Measurements from ENCODE around the gene SRSF3. TPM values are rescaled to one million over a fixed set of nuclear protein-coding genes. Genes with fewer than 3 reads are reported as not detected.
"Not testable (repeated sequence)": the region's sequence is repeated elsewhere in the genome, so short reads cannot be mapped to it uniquely, and the experiment has no call there.

Gene SRSF3
- total RNA-seq, 1 donor from 2014 or later, result 119 TPM

DNA sequence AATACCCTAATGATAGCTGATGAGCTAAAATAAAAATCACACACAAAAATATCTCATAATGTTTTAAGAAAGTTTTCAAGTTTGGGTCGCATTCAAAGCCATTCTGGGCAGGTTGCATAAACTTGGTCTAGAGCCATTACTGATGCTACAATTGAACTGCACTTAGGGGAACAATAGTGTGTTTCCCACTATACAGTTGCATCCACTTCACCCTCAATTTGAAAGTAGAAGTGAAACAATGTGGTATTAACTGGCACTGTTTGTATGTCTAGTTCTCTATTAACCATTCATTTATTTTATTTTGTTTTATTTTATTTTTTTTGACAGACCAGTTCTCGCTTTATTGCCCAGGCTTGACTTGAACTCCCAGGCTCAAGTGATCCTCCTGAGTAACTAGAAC lies 23.9 kb upstream of the SRSF3 start:
- intact Hi-C loops (cut with micrococcal nuclease), result no loop called here
- Histone ChIP-seq H3K27ac (replicated peaks) (no peak overlapping the region), H3K4me3 (no peak overlapping the region), H3K27me3 (ENCODE audit: low read depth) (no peaks in the 10 kb centered on the region), H3K9me3 (replicated peaks) (peaks cover 5% of the 10 kb centered on the region), H3K4me1 (no peaks in the 10 kb centered on the region), H3K36me3 (no peaks in the 10 kb centered on the region)
- no peak for DNase-seq
- TF ChIP-seq, protein P1, sequence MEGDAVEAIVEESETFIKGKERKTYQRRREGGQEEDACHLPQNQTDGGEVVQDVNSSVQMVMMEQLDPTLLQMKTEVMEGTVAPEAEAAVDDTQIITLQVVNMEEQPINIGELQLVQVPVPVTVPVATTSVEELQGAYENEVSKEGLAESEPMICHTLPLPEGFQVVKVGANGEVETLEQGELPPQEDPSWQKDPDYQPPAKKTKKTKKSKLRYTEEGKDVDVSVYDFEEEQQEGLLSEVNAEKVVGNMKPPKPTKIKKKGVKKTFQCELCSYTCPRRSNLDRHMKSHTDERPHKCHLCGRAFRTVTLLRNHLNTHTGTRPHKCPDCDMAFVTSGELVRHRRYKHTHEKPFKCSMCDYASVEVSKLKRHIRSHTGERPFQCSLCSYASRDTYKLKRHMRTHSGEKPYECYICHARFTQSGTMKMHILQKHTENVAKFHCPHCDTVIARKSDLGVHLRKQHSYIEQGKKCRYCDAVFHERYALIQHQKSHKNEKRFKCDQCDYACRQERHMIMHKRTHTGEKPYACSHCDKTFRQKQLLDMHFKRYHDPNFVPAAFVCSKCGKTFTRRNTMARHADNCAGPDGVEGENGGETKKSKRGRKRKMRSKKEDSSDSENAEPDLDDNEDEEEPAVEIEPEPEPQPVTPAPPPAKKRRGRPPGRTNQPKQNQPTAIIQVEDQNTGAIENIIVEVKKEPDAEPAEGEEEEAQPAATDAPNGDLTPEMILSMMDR (IDR thresholded peaks at IDR 0.05; ENCODE audit: borderline replicate concordance), result no peak

DNA sequence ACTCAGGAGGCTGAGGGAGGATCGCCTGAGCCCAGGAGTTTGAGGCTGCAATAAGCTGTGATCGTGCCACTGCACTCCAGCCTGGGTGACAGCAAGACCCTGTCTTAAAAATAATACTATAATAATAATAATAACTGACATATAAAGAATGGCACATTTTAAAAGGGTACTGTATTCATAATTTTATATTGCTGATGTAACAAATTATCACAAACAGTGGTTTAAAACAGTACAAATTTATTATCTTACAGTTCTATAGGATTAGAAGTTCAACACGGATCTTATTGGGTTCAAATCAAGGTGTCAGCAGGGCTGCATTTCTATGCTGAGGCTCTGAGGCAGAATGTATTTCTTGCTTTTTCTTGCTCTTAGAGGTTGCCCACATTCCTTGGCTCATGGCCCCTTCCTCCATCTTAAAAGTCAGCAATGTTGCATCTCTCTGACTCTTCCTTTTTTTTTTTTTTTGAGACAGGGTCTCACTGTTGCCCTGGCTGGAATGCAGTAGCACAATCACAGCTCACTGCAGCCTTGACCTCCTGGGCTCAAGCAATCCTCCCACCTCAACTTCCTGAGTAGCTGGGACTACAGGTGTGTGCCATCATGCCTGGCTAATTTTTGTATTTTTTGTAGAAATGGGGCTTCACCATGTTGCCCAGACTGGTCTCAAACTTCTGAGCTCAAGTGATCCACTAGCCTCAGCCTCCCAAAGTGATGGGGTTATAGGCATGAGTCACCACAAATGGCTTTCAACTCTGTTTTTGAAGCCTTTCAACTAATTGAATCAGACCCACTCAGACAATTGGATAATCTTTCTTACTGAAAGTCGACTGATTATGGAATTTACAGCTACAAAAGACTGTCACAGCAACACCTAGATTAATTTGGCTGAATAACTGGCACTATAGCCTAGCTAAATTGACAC lies 22.8 kb upstream of the SRSF3 start:
- Histone ChIP-seq H3K4me3 (no peak overlapping the region), H3K4me1 (no peaks in the 10 kb centered on the region), H3K9me3 (replicated peaks) (peaks cover 5% of the 10 kb centered on the region), H3K27ac (replicated peaks) (no peak overlapping the region), H3K27me3 (ENCODE audit: low read depth) (no peaks in the 10 kb centered on the region), H3K36me3 (no peaks in the 10 kb centered on the region)
- no peak for DNase-seq
- TF ChIP-seq, protein P1 (IDR thresholded peaks at IDR 0.05; ENCODE audit: borderline replicate concordance), result no peak
- intact Hi-C loops (cut with micrococcal nuclease), result no loop called here

DNA sequence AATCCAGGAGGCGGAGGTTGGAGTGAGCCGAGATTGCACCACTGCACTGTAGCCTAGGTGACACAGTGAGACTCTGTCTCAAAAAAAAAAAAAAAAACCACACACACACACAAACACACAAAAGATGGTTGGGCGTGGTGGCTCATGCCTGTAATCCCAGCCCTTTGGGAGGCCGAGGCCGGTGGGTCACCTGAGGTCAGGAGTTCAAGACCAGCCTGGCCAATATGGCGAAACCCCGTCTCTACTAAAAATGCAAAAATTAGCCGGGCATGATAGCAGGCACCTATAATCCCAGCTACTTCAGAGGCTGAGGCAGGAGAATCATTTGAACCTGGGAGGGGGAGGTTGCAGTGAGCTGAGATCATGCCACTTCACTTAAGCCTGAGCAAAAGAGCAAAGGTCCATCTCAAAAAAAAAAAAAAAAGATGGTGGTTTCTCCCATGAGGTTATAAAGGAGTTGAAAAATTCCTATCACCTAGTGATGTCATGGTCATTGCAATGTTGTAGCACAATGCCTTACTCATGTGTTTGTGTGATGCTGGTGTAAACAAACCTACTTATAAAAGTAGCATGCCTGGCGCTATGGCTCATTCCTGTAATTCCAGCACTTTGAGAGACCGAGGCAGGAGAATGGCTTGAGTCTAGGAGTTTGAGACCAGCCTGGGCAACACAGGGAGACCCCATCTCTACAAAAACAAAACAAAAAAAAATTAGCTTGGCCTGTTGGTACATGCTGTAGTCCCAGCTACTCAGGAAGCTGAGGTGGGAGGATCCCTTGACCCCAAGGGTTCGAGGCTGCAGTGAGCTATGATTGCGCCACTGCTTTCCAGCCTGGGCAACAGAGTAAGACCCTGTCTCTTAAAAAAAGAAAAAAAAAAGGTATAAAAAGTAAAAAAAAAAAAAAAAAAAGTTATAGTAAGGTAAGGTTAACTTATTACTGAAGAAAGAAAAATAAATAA lies 21.5 kb upstream of the SRSF3 start:
- H3K27ac ChIP-seq (replicated peaks); intact Hi-C loops (cut with micrococcal nuclease); H3K27me3 ChIP-seq (ENCODE audit: low read depth); DNase-seq; H3K9me3 ChIP-seq (replicated peaks); H3K36me3 ChIP-seq; H3K4me1 ChIP-seq; H3K4me3 ChIP-seq: not testable (repeated sequence)

DNA sequence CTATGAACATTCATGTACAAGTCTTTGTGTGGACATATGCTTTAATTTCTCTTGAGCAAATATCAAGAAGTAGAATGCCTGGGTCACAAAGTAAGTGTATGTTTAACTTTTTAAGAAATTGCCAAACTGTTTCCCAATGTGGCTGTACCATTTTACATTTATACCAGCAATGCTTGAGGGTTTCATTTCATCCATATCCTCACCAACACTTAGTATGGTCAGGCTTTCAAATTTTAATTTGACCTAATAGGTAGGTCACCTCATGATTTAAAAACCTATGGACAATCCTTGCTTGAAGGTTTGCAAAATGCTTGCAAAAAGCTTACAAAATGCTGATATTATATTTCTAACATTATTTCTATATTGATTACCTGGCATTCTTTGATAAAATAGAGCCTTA lies 19.5 kb upstream of the SRSF3 start:
- peaks cover 8% of the 10 kb centered on the region for H3K4me1 ChIP-seq
- H3K36me3 ChIP-seq, result no peaks in the 10 kb centered on the region
- no peaks in the 10 kb centered on the region for H3K27me3 ChIP-seq (ENCODE audit: low read depth)
- H3K4me3 ChIP-seq, result no peak overlapping the region
- intact Hi-C loops (cut with micrococcal nuclease), result no loop called here
- TF ChIP-seq, protein P1 (IDR thresholded peaks at IDR 0.05; ENCODE audit: borderline replicate concordance), result no peak
- H3K9me3 ChIP-seq (replicated peaks), result peaks cover 5% of the 10 kb centered on the region
- DNase-seq, result no peak
- H3K27ac ChIP-seq (replicated peaks), result no peak overlapping the region

DNA sequence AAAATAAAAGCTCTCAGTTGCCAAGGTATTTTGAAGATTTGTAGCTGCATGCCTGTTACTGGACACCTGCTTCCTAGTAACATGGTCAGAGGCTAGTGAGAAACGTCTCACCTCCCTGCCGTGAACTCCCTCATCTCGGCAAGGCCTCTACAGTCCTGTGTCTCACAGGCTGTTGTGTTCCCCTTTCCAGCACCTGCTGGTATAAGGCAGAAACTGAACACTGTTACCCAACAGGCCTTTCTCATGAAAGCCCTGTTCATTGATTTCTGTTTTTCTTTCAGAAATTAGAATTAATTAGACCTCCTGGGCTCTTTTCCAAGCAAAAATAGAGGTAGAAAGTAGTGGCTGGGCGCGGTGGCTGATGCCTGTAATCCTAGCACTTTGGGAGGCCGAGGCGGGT lies 17.6 kb upstream of the SRSF3 start:
- intact Hi-C loops (cut with micrococcal nuclease), result no loop called here
- Histone ChIP-seq H3K9me3 (replicated peaks) (peaks cover under 1% of the 10 kb centered on the region), H3K27me3 (ENCODE audit: low read depth) (no peaks in the 10 kb centered on the region), H3K4me1 (peaks cover 17% of the 10 kb centered on the region), H3K36me3 (no peaks in the 10 kb centered on the region), H3K27ac (replicated peaks) (no peak overlapping the region), H3K4me3 (no peak overlapping the region)
- no peak for DNase-seq
- TF ChIP-seq, protein P1 (IDR thresholded peaks at IDR 0.05; ENCODE audit: borderline replicate concordance), result no peak
